ENCODE data around the gene CNGA4.

- TF ChIP-seq, protein P1, sequence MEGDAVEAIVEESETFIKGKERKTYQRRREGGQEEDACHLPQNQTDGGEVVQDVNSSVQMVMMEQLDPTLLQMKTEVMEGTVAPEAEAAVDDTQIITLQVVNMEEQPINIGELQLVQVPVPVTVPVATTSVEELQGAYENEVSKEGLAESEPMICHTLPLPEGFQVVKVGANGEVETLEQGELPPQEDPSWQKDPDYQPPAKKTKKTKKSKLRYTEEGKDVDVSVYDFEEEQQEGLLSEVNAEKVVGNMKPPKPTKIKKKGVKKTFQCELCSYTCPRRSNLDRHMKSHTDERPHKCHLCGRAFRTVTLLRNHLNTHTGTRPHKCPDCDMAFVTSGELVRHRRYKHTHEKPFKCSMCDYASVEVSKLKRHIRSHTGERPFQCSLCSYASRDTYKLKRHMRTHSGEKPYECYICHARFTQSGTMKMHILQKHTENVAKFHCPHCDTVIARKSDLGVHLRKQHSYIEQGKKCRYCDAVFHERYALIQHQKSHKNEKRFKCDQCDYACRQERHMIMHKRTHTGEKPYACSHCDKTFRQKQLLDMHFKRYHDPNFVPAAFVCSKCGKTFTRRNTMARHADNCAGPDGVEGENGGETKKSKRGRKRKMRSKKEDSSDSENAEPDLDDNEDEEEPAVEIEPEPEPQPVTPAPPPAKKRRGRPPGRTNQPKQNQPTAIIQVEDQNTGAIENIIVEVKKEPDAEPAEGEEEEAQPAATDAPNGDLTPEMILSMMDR (IDR thresholded peaks at IDR 0.05): no peak
- no peak for TF ChIP-seq EZH2 (IDR thresholded peaks at IDR 0.05; ENCODE audit: borderline replicate concordance, insufficient read depth, low read depth, low read length, poor library complexity, severe bottlenecking)
These were observed 19.7 kb downstream of the CNGA4 start for GRCh38 chr11:6258571-6259081.

All from B cell (primary cell).